Thoracic aorta (tissue), 2 donors: ENCODE measurements around the gene TRIP11. TPM values are rescaled to one million over a fixed set of nuclear protein-coding genes. Genes with fewer than 3 reads are reported as not detected.

Experiments used
- ATAC-seq: fragments of 150-250 bp; one replicate; pipeline ENCODE4 v1.8.0; 2017; ENCODE audit warnings: low read depth; ENCODE audit not compliant: insufficient number of reproducible peaks, low FRiP score
- DNase-seq: peaks from one replicate; pipeline ENCODE4 v3.0.0-alpha.2; 2020; ENCODE audit warnings: low spot score
- H3K27ac ChIP-seq, 2 donors: fragments of 200-600 bp; sonication (generic); 1 replicate in 1 of 2; 2 replicates in 1 of 2; pipeline ENCODE4 v1.5.1; 2016; ENCODE audit warnings: mild to moderate bottlenecking in 2 of 2, moderate library complexity in 2 of 2
- H3K27me3 ChIP-seq: fragments of 200-600 bp; sonication (generic); replicated peaks from 2 replicates; pipeline ENCODE4 v1.6.0; 2016; ENCODE audit warnings: mild to moderate bottlenecking; ENCODE audit not compliant: insufficient read depth
- H3K36me3 ChIP-seq: fragments of 200-600 bp; sonication (generic); one replicate; pipeline ENCODE4 v1.5.1; 2016
- H3K4me1 ChIP-seq, 2 donors: fragments of 200-600 bp; sonication (generic); 1 replicate in 1 of 2; 2 replicates in 1 of 2; pipeline versions ENCODE4 v1.5.1 to v1.6.0; 2016; ENCODE audit warnings: low read depth in 2 of 2, mild to moderate bottlenecking in 1 of 2; ENCODE audit not compliant: control insufficient read depth in 1 of 2
- H3K4me3 ChIP-seq: fragments of 200-600 bp; sonication (generic); 2 replicates; pipeline ENCODE4 v1.5.1; 2016; ENCODE audit warnings: mild to moderate bottlenecking
- H3K9me3 ChIP-seq: fragments of 200-600 bp; sonication (generic); 2 replicates; pipeline ENCODE4 v1.5.1; 2016
- CTCF ChIP-seq: fragments of 200-600 bp; sonication (generic); IDR thresholded peaks from one replicate; pipeline ENCODE4 v1.5.1; 2019; ENCODE audit warnings: antibody characterized with exemption
- total RNA-seq, 2 donors: library from RNA; depleted of rRNA; stranded (reverse); fragments of >200 nt; gene quantifications; one replicate each; pipeline versions ENCODE4 v1.1.0 to v1.2.3, GENCODE V29; 2016

TRIP11 gene
- total RNA-seq, 2 donors from 2014 or later, result 31.9 to 36.8 TPM

- H3K4me1 ChIP-seq, result peaks cover 41 to 55% of the 10 kb centered on the region in 2 donors
- no peak overlapping the region for H3K4me3 ChIP-seq
- no peak for TF ChIP-seq CTCF
- H3K36me3 ChIP-seq, result peaks cover 6% of the 10 kb centered on the region
- no peaks in the 10 kb centered on the region for H3K9me3 ChIP-seq
- DNase-seq, result no peak
- H3K27me3 ChIP-seq, result no peaks in the 10 kb centered on the region
- peak overlapping the region; percentile 18 to 37 for H3K27ac ChIP-seq
- ATAC-seq, result no peak
Measured at GRCh38 chr14:91987192-91987591, 52.7 kb downstream of the TRIP11 start.

GRCh38 chr14:91985521-91986255 is 54.2 kb downstream of the TRIP11 start:
- no peak for TF ChIP-seq CTCF
- no peak for DNase-seq
- Histone ChIP-seq H3K4me1 (peaks cover 41 to 64% of the 10 kb centered on the region in 2 donors), H3K27me3 (no peaks in the 10 kb centered on the region), H3K36me3 (peaks cover 3% of the 10 kb centered on the region), H3K4me3 (peak overlapping the region; percentile 32), H3K9me3 (no peaks in the 10 kb centered on the region), H3K27ac (peak overlapping the region; percentile 8 to 46)
- ATAC-seq, result no peak

- Histone ChIP-seq H3K4me3 (peak overlapping the region; percentile 32), H3K36me3 (no peaks in the 10 kb centered on the region), H3K27me3 (no peaks in the 10 kb centered on the region), H3K9me3 (no peaks in the 10 kb centered on the region), H3K27ac (peak overlapping the region; percentile 7 to 46), H3K4me1 (peaks cover 43 to 71% of the 10 kb centered on the region in 2 donors)
- no peak for TF ChIP-seq CTCF
- DNase-seq, result no peak
- no peak for ATAC-seq
Measured at GRCh38 chr14:91985008-91985407, 54.9 kb downstream of the TRIP11 start.

- peaks cover 48 to 85% of the 10 kb centered on the region in 2 donors for H3K4me1 ChIP-seq
- no peak overlapping the region for H3K4me3 ChIP-seq
- H3K9me3 ChIP-seq, result no peaks in the 10 kb centered on the region
- ATAC-seq (no peak), DNase-seq (no peak)
- H3K36me3 ChIP-seq, result no peaks in the 10 kb centered on the region
- TF ChIP-seq CTCF, result no peak
- H3K27me3 ChIP-seq, result no peaks in the 10 kb centered on the region
- no peak overlapping the region for H3K27ac ChIP-seq
Measured at GRCh38 chr14:91983588-91983987, 56.3 kb downstream of the TRIP11 start.

- no peak for TF ChIP-seq CTCF
- H3K27ac ChIP-seq, result peak overlapping the region; percentile 23 to 55
- ATAC-seq (peak; percentile 95), DNase-seq (no peak)
- no peaks in the 10 kb centered on the region for H3K9me3 ChIP-seq
- H3K4me3 ChIP-seq, result no peak overlapping the region
- peaks cover 40 to 83% of the 10 kb centered on the region in 2 donors for H3K4me1 ChIP-seq
- no peaks in the 10 kb centered on the region for H3K27me3 ChIP-seq
- H3K36me3 ChIP-seq, result no peaks in the 10 kb centered on the region
Measured at GRCh38 chr14:91980157-91980556, 59.7 kb downstream of the TRIP11 start.
